Heart right ventricle (tissue), 16 donors: Measurements from ENCODE around the gene GPR61. TPM values are rescaled to one million over a fixed set of nuclear protein-coding genes. Genes with fewer than 3 reads are reported as not detected.
A peak's percentile ranks its signal among the peaks of the same experiment; 100 is the strongest.

Experiments
- ATAC-seq, 8 donors: fragments of 200-7000 bp; cut with Tn5 transposase; one replicate each; pipeline ENCODE4 v1.9.1; 2020; ENCODE audit warnings: mild to moderate bottlenecking in 8 of 8, moderate library complexity in 8 of 8, moderate number of reproducible peaks in 1 of 8
- DNase-seq, 2 donors: peaks; one replicate each; pipeline ENCODE4 v3.0.0-alpha.2; 2020
- H3K27ac ChIP-seq, 10 donors: fragments of 200-600 bp; sonication (generic) in 2 of 10; one replicate each; pipeline versions ENCODE4 v1.5.0 to v1.8.0; 2020 to 2022; ENCODE audit warnings: mild to moderate bottlenecking in 3 of 10
- H3K27me3 ChIP-seq, 7 donors: fragments of 200-600 bp; one replicate each; pipeline ENCODE4 v1.8.0; 2021 to 2022; ENCODE audit warnings: mild to moderate bottlenecking in 2 of 7
- H3K36me3 ChIP-seq, 9 donors: fragments of 200-600 bp; sonication (generic) in 1 of 9; one replicate each; pipeline versions ENCODE4 v1.5.0 to v1.8.0; 2020 to 2022; ENCODE audit warnings: mild to moderate bottlenecking in 2 of 9
- H3K4me1 ChIP-seq, 9 donors: fragments of 200-600 bp; sonication (generic) in 1 of 9; one replicate each; pipeline versions ENCODE4 v1.5.0 to v1.8.0; 2020 to 2022; ENCODE audit warnings: mild to moderate bottlenecking in 4 of 9
- H3K4me3 ChIP-seq, 10 donors: fragments of 200-600 bp; sonication (generic) in 2 of 10; one replicate each; pipeline versions ENCODE4 v1.5.0 to v1.8.0; 2020 to 2022; ENCODE audit warnings: mild to moderate bottlenecking in 7 of 10, moderate library complexity in 2 of 10
- H3K9me3 ChIP-seq, 11 donors: fragments of 200-600 bp in 10 of 11; sonication (generic) in 2 of 11; one replicate each; pipeline versions ENCODE4 v1.5.0 to v1.8.0; 2013 to 2022; ENCODE audit warnings: mild to moderate bottlenecking in 2 of 11, control low read depth in 1 of 11, moderate library complexity in 1 of 11
- CTCF ChIP-seq, 9 donors: fragments of 200-600 bp; sonication (generic) in 2 of 9; IDR thresholded peaks; one replicate each; pipeline versions ENCODE4 v1.5.0 to v1.8.0; 2021 to 2022; ENCODE audit warnings: antibody characterized with exemption in 9 of 9, mild to moderate bottlenecking in 5 of 9, moderate library complexity in 1 of 9
- WGBS, 2 donors: extraction: QIAGEN DNeasy Blood & Tissue Kit; methylation state at CpG; one replicate each; pipeline ENCODE4 v1.1.7; 2013; ENCODE audit warnings: inconsistent platforms in 1 of 2; 5-methylcytosine and 5-hydroxymethylcytosine counted together
- intact Hi-C, 10 donors: fragments of 100-400 bp; cut with DNase I; formaldehyde crosslinking; loops; one replicate each; pipeline versions ENCODE4 v1.11.1 to v1.14.2; 2022
- polyA plus RNA-seq, 2 donors: library from polyadenylated mRNA; stranded (reverse); fragments of 200-250 nt; gene quantifications; one replicate each; pipeline ENCODE4 v1.2.3, GENCODE V29; 2013
- total RNA-seq, 10 donors: library from RNA; stranded (reverse); fragmentation: NEBNext Ultra II Directional in 3 of 10; extraction: Animal tissue kit (Norgen Biotek cat#: 25700) in 3 of 10; gene quantifications; one replicate each; pipeline versions ENCODE4 v1.2.1 to v1.2.4, GENCODE V29; 2021 to 2023
- donor health status: Arrhythmogenic right ventricular cardiomyopathy.
- donor health status: ischemic (EF 13 %, LVEDD 7.1; RV severe dilation, severe dysfunction).
- donor health status: healthy with polysubstance abuse.
- donor health status: DM: no; HTN: yes; CAD: no.
- donor health status: DM: no; HTN: no; CAD: no.
- donor health status: ischemic (EF 25% LVEDD 6.9; RV normal size, moderate dysfunction).
- donor health status: ischemic (EF 25% LVEDD 5.7; RV mildly dilated, moderate dysfunction).
- donor health status: healthy.
- donor health status: DM: yes; HTN: yes; CAD: no.
- donor health status: Ischemic cardiomyopathy.
- donor health status: ischemic (EF 35%, LVEDD 5.7; RV mildly dilated, moderate dysfunction).
- donor health status: nonischemic (EF 11% LVEDD 7.7; RV severe dilation, severe dysfunction).
- donor health status: DM: yes; HTN: yes; CAD: no.
- donor health status: PGD.
- donor health status: ischemic (EF 29% LVEDD 5.4; RV normal size, mild dysfunction).
- donor health status: nonischemic (EF 23%, LVEDD 6.1; RV moderate dilation, normal function).

Gene GPR61
- total and polyA plus RNA-seq, 12 donors, result 0.11 to 1.0 (median 0.31) TPM; not detected in 4

- DNase-seq (no peak), ATAC-seq (no peak)
- H3K27me3 ChIP-seq, result peaks cover 0 to 3% (median 0%) of the 10 kb centered on the region in 7 donors
- WGBS, 2 donors, result 80 to 83% methylated on average over 14 of the region's 14 CpGs
- H3K4me3 ChIP-seq, result no peak overlapping the region
- no peak overlapping the region for H3K27ac ChIP-seq
- intact Hi-C loops, result loop anchor here in 1 of 10 donors (10.0 kb wide), 1 partner anchor 252 kb away; no protein-coding TSS in a partner anchor
- peaks cover 6 to 25% (median 17%) of the 10 kb centered on the region in 9 donors for H3K4me1 ChIP-seq
- no peaks in the 10 kb centered on the region for H3K36me3 ChIP-seq
- H3K9me3 ChIP-seq, result no peaks in the 10 kb centered on the region
- no peak for TF ChIP-seq CTCF (IDR thresholded peaks at IDR 0.05)
Measured at GRCh38 chr1:109527098-109527811, 12.4 kb upstream of the GPR61 start.

- intact Hi-C loops, result loop anchor here in 1 of 10 donors (10.0 kb wide), 1 partner anchor 253 kb away; no protein-coding TSS in a partner anchor
Measured at GRCh38 chr1:109527846-109528695, 11.6 kb upstream of the GPR61 start.

GRCh38 chr1:109528712-109529111 lies 11.0 kb upstream of the GPR61 start:
- DNase-seq (no peak), ATAC-seq (no peak)
- no peaks in the 10 kb centered on the region for H3K27me3 ChIP-seq
- no peaks in the 10 kb centered on the region for H3K36me3 ChIP-seq
- no peak for TF ChIP-seq CTCF (IDR thresholded peaks at IDR 0.05)
- H3K4me1 ChIP-seq, result peaks cover 9 to 34% (median 24%) of the 10 kb centered on the region in 9 donors
- no peak overlapping the region for H3K4me3 ChIP-seq
- intact Hi-C loops, result loop anchor here in 1 of 10 donors (10.0 kb wide), 1 partner anchor 254 kb away; no protein-coding TSS in a partner anchor
- H3K9me3 ChIP-seq, result no peaks in the 10 kb centered on the region
- 86 to 90% methylated on average over 3 of the region's 3 CpGs for WGBS, 2 donors
- H3K27ac ChIP-seq, result no peak overlapping the region

More at GRCh38 chr1:109527846-109528695, 11.6 kb upstream of the GPR61 start:
- TF ChIP-seq CTCF (IDR thresholded peaks at IDR 0.05), result no peak
- Histone ChIP-seq H3K27me3 (peaks cover 0 to under 1% (median 0%) of the 10 kb centered on the region in 7 donors), H3K4me3 (no peak overlapping the region), H3K27ac (no peak overlapping the region), H3K4me1 (peaks cover 9 to 33% (median 24%) of the 10 kb centered on the region in 9 donors), H3K9me3 (no peaks in the 10 kb centered on the region), H3K36me3 (no peaks in the 10 kb centered on the region)
- DNase-seq (no peak), ATAC-seq (no peak)
- 86 to 88% methylated on average over 9 of the region's 9 CpGs for WGBS, 2 donors

- no peak for TF ChIP-seq CTCF (IDR thresholded peaks at IDR 0.05)
- 64 to 69% methylated on average over 8 of the region's 8 CpGs for WGBS, 2 donors
- H3K27ac ChIP-seq, result peak overlapping the region in 4 of 10 donors; percentile 6 to 34 (median 22)
- peaks cover 9 to 38% (median 25%) of the 10 kb centered on the region in 9 donors for H3K4me1 ChIP-seq
- H3K4me3 ChIP-seq, result no peak overlapping the region
- no peak for DNase-seq
- ATAC-seq, result no peak
- H3K27me3 ChIP-seq, result no peaks in the 10 kb centered on the region
- no peaks in the 10 kb centered on the region for H3K9me3 ChIP-seq
- intact Hi-C loops, result loop anchor here in 9 of 10 donors (2.0 to 10.0 kb wide), 8 partner anchors 33 to 268 kb away; partner anchors contain the start of genes PSMA5 (in 4 of the 9) and PSRC1 (in 1 of the 9)
- no peaks in the 10 kb centered on the region for H3K36me3 ChIP-seq
Measured at GRCh38 chr1:109529881-109530456, 9.7 kb upstream of the GPR61 start.
